KMS-11 (cell line): ENCODE data around the gene TMEM37.

Experiments used
- H2AFZ ChIP-seq: fragments of 200-600 bp; sonication (generic); 2 replicates; pipeline ENCODE4 v1.6.1; 2016; ENCODE audit warnings: antibody characterized with exemption, mixed run types, low read depth
- H3K27ac ChIP-seq: fragments of 200-600 bp; sonication (generic); 2 replicates; pipeline ENCODE4 v1.6.1; 2016; ENCODE audit warnings: mild to moderate bottlenecking, mixed run types
- H3K27me3 ChIP-seq: fragments of 200-600 bp; sonication (generic); 2 replicates; pipeline ENCODE4 v1.6.1; 2017; ENCODE audit warnings: mild to moderate bottlenecking, low read depth, mixed run types, moderate library complexity; ENCODE audit not compliant: insufficient read depth
- H3K36me3 ChIP-seq: fragments of 200-600 bp; sonication (generic); 2 replicates; pipeline ENCODE4 v1.6.1; 2017; ENCODE audit warnings: mild to moderate bottlenecking, mixed run types; ENCODE audit not compliant: insufficient read depth
- H3K4me1 ChIP-seq: fragments of 200-600 bp; sonication (generic); 2 replicates; pipeline ENCODE4 v1.6.1; 2016; ENCODE audit warnings: mild to moderate bottlenecking, low read depth, mixed run types; ENCODE audit not compliant: poor library complexity, severe bottlenecking
- H3K4me2 ChIP-seq: fragments of 200-600 bp; sonication (generic); 2 replicates; pipeline ENCODE4 v1.7.0; 2016; ENCODE audit warnings: mild to moderate bottlenecking, mixed run types
- H3K4me3 ChIP-seq: fragments of 200-600 bp; sonication (generic); IDR thresholded peaks from 2 replicates; pipeline ENCODE4 v1.6.1; 2017; ENCODE audit warnings: low read depth, low read length, mixed read lengths; ENCODE audit not compliant: insufficient read depth
- H3K79me2 ChIP-seq: fragments of 200-600 bp; sonication (generic); 2 replicates; pipeline ENCODE4 v1.6.1; 2016; ENCODE audit warnings: low read depth, mixed run types; ENCODE audit not compliant: insufficient read depth
- H3K9ac ChIP-seq: fragments of 200-600 bp; sonication (generic); 2 replicates; pipeline ENCODE4 v1.6.1; 2016; ENCODE audit warnings: mild to moderate bottlenecking, mixed run types
- H4K20me1 ChIP-seq: fragments of 200-600 bp; sonication (generic); 2 replicates; pipeline ENCODE4 v1.6.1; 2016; ENCODE audit warnings: mild to moderate bottlenecking, mixed run types; ENCODE audit not compliant: insufficient read depth
- TF ChIP-seq, protein P1 (sequence below): fragments of 200-600 bp; sonication (generic); conservative IDR thresholded peaks from 2 replicates; pipeline ENCODE4 v1.6.1; 2017; ENCODE audit warnings: low read depth, mild to moderate bottlenecking, antibody characterized with exemption, low read length, moderate library complexity, mixed read lengths

Gene TMEM37

DNA sequence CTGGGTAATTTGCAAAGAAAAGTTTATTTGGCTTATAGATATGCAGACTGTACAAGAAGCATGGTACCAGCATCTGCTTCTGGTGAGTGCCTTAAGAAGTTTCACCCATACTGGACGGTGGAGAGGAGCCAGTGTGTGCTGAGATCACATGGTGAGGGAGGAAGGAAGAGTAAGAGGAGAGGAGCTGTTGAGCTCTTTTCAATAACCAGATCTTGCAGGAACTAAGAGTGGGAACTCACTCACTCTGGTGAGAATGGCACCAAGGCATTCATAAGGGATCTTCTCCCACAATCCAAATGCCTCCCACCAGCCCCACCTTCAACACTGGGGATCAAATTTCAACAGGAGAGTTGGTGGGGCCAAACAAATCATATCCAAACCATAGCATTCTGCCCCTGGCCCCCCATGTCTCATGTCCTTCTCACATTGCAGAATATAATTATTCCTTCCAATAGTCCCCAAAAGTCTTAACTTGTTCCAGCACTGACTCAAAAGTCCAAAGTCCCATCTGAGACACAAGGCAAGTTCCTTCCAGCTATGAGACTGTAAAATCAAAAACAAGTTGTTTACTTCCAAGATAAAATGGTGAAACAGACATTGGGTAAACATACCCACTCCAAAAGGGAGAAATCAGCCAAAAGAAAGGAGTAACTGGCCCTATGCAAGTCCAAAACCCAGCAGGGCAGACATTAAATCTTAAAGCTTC lies 11.7 kb upstream of the TMEM37 start:
- Histone ChIP-seq H3K27ac (no peak overlapping the region), H3K4me1 (no peaks in the 10 kb centered on the region), H2AFZ (no peak overlapping the region), H3K27me3 (no peaks in the 10 kb centered on the region), H3K4me2 (no peak overlapping the region), H3K9ac (no peak overlapping the region), H3K79me2 (no peaks in the 10 kb centered on the region), H4K20me1 (no peaks in the 10 kb centered on the region), H3K4me3 (no peak overlapping the region), H3K36me3 (no peaks in the 10 kb centered on the region)
- TF ChIP-seq, protein P1, sequence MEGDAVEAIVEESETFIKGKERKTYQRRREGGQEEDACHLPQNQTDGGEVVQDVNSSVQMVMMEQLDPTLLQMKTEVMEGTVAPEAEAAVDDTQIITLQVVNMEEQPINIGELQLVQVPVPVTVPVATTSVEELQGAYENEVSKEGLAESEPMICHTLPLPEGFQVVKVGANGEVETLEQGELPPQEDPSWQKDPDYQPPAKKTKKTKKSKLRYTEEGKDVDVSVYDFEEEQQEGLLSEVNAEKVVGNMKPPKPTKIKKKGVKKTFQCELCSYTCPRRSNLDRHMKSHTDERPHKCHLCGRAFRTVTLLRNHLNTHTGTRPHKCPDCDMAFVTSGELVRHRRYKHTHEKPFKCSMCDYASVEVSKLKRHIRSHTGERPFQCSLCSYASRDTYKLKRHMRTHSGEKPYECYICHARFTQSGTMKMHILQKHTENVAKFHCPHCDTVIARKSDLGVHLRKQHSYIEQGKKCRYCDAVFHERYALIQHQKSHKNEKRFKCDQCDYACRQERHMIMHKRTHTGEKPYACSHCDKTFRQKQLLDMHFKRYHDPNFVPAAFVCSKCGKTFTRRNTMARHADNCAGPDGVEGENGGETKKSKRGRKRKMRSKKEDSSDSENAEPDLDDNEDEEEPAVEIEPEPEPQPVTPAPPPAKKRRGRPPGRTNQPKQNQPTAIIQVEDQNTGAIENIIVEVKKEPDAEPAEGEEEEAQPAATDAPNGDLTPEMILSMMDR = no peak

DNA sequence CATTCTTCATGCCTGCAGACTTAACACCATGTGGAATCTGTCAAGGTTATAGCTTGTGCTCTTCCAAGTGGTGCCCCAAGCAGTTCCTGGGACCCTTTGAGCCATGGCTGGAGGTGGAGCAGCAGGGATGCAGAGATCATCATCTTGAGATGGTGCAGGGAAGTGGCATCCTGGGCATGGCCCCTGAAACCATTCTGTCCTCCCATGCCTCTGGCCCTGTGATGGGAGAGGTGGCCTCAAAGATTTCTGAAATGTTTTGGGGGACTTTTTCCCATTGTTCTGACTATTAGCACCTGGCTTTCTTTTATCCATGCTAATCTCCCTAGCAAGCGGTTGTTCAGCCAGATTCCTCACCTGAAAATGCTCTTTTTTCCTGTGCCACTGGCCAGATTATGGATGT lies 10.3 kb upstream of the TMEM37 start:
- Histone ChIP-seq H3K27me3 (no peaks in the 10 kb centered on the region), H3K27ac (no peak overlapping the region), H3K36me3 (no peaks in the 10 kb centered on the region), H3K79me2 (no peaks in the 10 kb centered on the region), H3K4me3 (no peak overlapping the region), H3K9ac (no peak overlapping the region), H2AFZ (no peak overlapping the region), H4K20me1 (no peaks in the 10 kb centered on the region), H3K4me2 (no peak overlapping the region), H3K4me1 (no peaks in the 10 kb centered on the region)
- TF ChIP-seq, protein P1 = no peak

DNA sequence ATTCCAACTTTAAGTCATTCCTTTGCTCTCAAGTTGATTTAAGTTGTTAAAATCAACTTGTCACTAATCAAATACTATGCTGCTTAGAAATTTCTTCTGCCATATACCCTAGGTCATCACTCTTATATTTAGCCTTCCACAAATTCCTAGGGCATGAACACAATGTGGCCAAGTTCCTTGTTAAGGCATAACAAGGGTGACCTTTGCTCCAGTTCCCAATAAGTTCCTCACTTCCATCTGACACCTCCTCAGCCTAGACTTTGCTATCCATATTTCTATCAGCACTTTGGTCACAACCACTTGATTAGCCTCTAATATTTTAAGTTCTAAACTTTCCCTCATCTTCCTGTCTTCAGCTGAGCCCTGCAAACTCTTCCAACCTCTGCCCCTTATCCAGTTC lies 9.9 kb upstream of the TMEM37 start:
- TF ChIP-seq, protein P1 = no peak
- Histone ChIP-seq H3K9ac (no peak overlapping the region), H3K27me3 (no peaks in the 10 kb centered on the region), H3K27ac (no peak overlapping the region), H3K4me3 (no peak overlapping the region), H4K20me1 (no peaks in the 10 kb centered on the region), H2AFZ (no peak overlapping the region), H3K4me1 (no peaks in the 10 kb centered on the region), H3K79me2 (no peaks in the 10 kb centered on the region), H3K36me3 (no peaks in the 10 kb centered on the region), H3K4me2 (no peak overlapping the region)

- H3K4me2 ChIP-seq = no peak overlapping the region
Measured at GRCh38 chr2:119422360-119423107, 9.1 kb upstream of the TMEM37 start.

More at GRCh38 chr2:119422360-119423107, 9.1 kb upstream of the TMEM37 start:
- Histone ChIP-seq H3K27ac (no peak overlapping the region), H4K20me1 (no peaks in the 10 kb centered on the region), H3K4me1 (no peaks in the 10 kb centered on the region), H3K36me3 (no peaks in the 10 kb centered on the region), H3K9ac (no peak overlapping the region), H3K27me3 (no peaks in the 10 kb centered on the region), H3K79me2 (no peaks in the 10 kb centered on the region), H3K4me3 (no peak overlapping the region), H2AFZ (no peak overlapping the region)
- TF ChIP-seq, protein P1 = no peak
